A549 (cell line): Measurements from ENCODE around the gene TNPO3.

Source experiments
- CHD2 ChIP-seq: fragments of 150-350 bp; IDR thresholded peaks from 2 replicates; pipeline ENCODE4 v1.6.1; 2014; ENCODE audit warnings: low read length; ENCODE audit not compliant: partially characterized antibody
- CTCF ChIP-seq: fragments of >200 bp; sonication (Bioruptor Twin); formaldehyde crosslinking; IDR thresholded peaks from 3 replicates; pipeline ENCODE4 v1.5.1; 2016
- ELK1 ChIP-seq: fragments of 150-350 bp; IDR thresholded peaks from 2 replicates; pipeline ENCODE4 v1.6.1; 2014; ENCODE audit warnings: low read depth, mild to moderate bottlenecking, low read length
- EP300 ChIP-seq, 2 experiments: fragments of >200 bp; sonication (Bioruptor Twin); formaldehyde crosslinking; IDR thresholded peaks; 2 replicates in 1 of 2; 3 replicates in 1 of 2; pipeline ENCODE4 v1.6.1; 2016 to 2017
- HDAC2 ChIP-seq: fragments of 200-600 bp; sonication (generic); IDR thresholded peaks from 2 replicates; pipeline ENCODE4 v1.6.1; 2016
- HOXA7 ChIP-seq: fragments of 250-450 bp; sonication (Bioruptor Pico); IDR thresholded peaks from 2 replicates; pipeline ENCODE4 v1.5.0; 2020; ENCODE audit warnings: mild to moderate bottlenecking, moderate library complexity
- KDM1A ChIP-seq: fragments of 200-600 bp; sonication (generic); IDR thresholded peaks from 2 replicates; pipeline ENCODE4 v1.6.1; 2016; ENCODE audit warnings: low read depth, mild to moderate bottlenecking
- NR3C1 ChIP-seq: fragments of >200 bp; sonication (Bioruptor Twin); formaldehyde crosslinking; IDR thresholded peaks from 3 replicates; pipeline ENCODE4 v1.6.1; 2017
- POLR2A ChIP-seq: IDR thresholded peaks from 2 replicates; pipeline ENCODE4 v1.6.1; 2012; ENCODE audit warnings: mild to moderate bottlenecking, low read length
- RAD21 ChIP-seq, 2 experiments: fragments of >200 bp in 1 of 2; sonication (Bioruptor Twin) in 1 of 2; formaldehyde crosslinking in 1 of 2; IDR thresholded peaks in 1 of 2; conservative IDR thresholded peaks in 1 of 2; 2 replicates in 1 of 2; 3 replicates in 1 of 2; pipeline ENCODE4 v1.6.1; 2012 to 2018; ENCODE audit warnings: inconsistent platforms in 1 of 2
- ZFP36 ChIP-seq: fragments of 450-650 bp; IDR thresholded peaks from 2 replicates; pipeline ENCODE4 v1.6.1; 2014; ENCODE audit warnings: borderline replicate concordance; ENCODE audit not compliant: partially characterized antibody

GRCh38 chr7:129090300-129090907 lies 35.5 kb upstream of the TNPO3 start:
- TF ChIP-seq CTCF (no peak), POLR2A (no peak), KDM1A (no peak), ZFP36 (no peak), RAD21 (conservative IDR thresholded peaks at IDR 0.05 in 1 of 2, IDR thresholded peaks at IDR 0.05 in 1 of 2) (no peak), HOXA7 (no peak), ELK1 (no peak), CHD2 (no peak), EP300 (IDR thresholded peaks at IDR 0.05) (no peak), HDAC2 (no peak), NR3C1 (no peak)
